HepG2 (cell line): ENCODE measurements around the gene ATP6V0A1. TPM values are rescaled to one million over a fixed set of nuclear protein-coding genes. Genes with fewer than 3 reads are reported as not detected.

Experiments used
- CHD2 ChIP-seq: IDR thresholded peaks from 2 replicates; pipeline ENCODE4 v1.6.1; 2011; ENCODE audit warnings: low read depth, low read length, improper control_type of control experiment
- DPF2 ChIP-seq: sonication (generic); formaldehyde crosslinking; IDR thresholded peaks from 2 replicates; pipeline ENCODE4 v1.4.0; 2020; ENCODE audit warnings: mild to moderate bottlenecking, low read depth, missing genetic modification reagents, borderline replicate concordance
- E2F1 ChIP-seq: sonication (generic); formaldehyde crosslinking; IDR thresholded peaks from 2 replicates; pipeline ENCODE4 v1.5.0; 2020; ENCODE audit warnings: missing genetic modification reagents
- HNF1A ChIP-seq, 2 experiments: sonication (generic) in 1 of 2; formaldehyde crosslinking in 1 of 2; IDR thresholded peaks; 2 replicates each; pipeline versions ENCODE4 v1.4.0 to v1.6.1; 2016 to 2020; ENCODE audit warnings: borderline replicate concordance in 1 of 2, low read depth in 1 of 2, mild to moderate bottlenecking in 1 of 2, missing genetic modification reagents in 1 of 2
- KLF11 ChIP-seq: IDR thresholded peaks from 2 replicates; pipeline ENCODE4 v1.6.1; 2016; ENCODE audit warnings: missing compliant biosample characterization
- NCOA5 ChIP-seq: sonication (generic); formaldehyde crosslinking; IDR thresholded peaks from 2 replicates; pipeline ENCODE4 v1.4.0; 2020; ENCODE audit warnings: missing genetic modification reagents
- PAXIP1 ChIP-seq: sonication (generic); formaldehyde crosslinking; conservative IDR thresholded peaks from 2 replicates; pipeline ENCODE4 v1.4.0; 2020; ENCODE audit warnings: mild to moderate bottlenecking, missing genetic modification reagents, moderate library complexity
- THAP9 ChIP-seq: sonication (generic); formaldehyde crosslinking; IDR thresholded peaks from 2 replicates; pipeline ENCODE4; 2020; ENCODE audit warnings: missing genetic modification reagents, mild to moderate bottlenecking, borderline replicate concordance
- XBP1 ChIP-seq: sonication (generic); formaldehyde crosslinking; IDR thresholded peaks from 2 replicates; pipeline ENCODE4 v1.5.0; 2020; ENCODE audit warnings: missing genetic modification reagents
- ZNF275 ChIP-seq: sonication (generic); formaldehyde crosslinking; IDR thresholded peaks from 2 replicates; pipeline ENCODE4 v1.8.0; 2022; ENCODE audit warnings: missing genetic modification reagents, mild to moderate bottlenecking, inconsistent platforms, borderline replicate concordance
- ZNF343 ChIP-seq: sonication (generic); formaldehyde crosslinking; IDR thresholded peaks from 2 replicates; pipeline ENCODE4 v1.4.0; 2020; ENCODE audit warnings: mild to moderate bottlenecking, missing genetic modification reagents
- ZNF670 ChIP-seq: sonication (generic); formaldehyde crosslinking; IDR thresholded peaks from 2 replicates; pipeline ENCODE4 v1.8.0; 2022; ENCODE audit warnings: mild to moderate bottlenecking, missing genetic modification reagents, borderline replicate concordance
- ZNF672 ChIP-seq: sonication (generic); formaldehyde crosslinking; IDR thresholded peaks from 2 replicates; pipeline ENCODE4 v1.8.1; 2022; ENCODE audit warnings: missing genetic modification reagents
- polyA plus RNA-seq, 8 experiments: library from polyadenylated mRNA; depleted of rRNA in 3 of 8; stranded (reverse) in 7 of 8; unstranded in 1 of 8; fragments of >200 nt; fragmentation: Illumina TruSeq in 4 of 8; extraction: Trizol in 4 of 8; gene quantifications; 2 replicates each; pipeline versions ENCODE4 v1.2.1 to v1.2.3, GENCODE V29; 2011 to 2016; ENCODE audit warnings: low read depth in 4 of 8, missing spikeins in 1 of 8, mixed read lengths in 1 of 8; ENCODE audit not compliant: insufficient read depth in 1 of 8
- total RNA-seq, 5 experiments: library from RNA; depleted of rRNA; stranded (reverse); fragments of >200 nt; fragmentation: Illumina TruSeq; extraction: Trizol; gene quantifications; 2 replicates each; pipeline ENCODE4 v1.2.3, GENCODE V29; 2016; ENCODE audit warnings: low read depth in 1 of 5

Gene ATP6V0A1
- total and polyA plus RNA-seq, 2 of the 13 experiments (the other 11 are each of a cell fraction or from before 2014, with no cell fraction given): 27.9 to 54.1 TPM

GRCh38 chr17:42566883-42567573, 108.3 kb downstream of the ATP6V0A1 start, which contains the start of gene MLX (continued):
- TF ChIP-seq E2F1 (CRISPR knock-in tag) (peak; percentile 74; the same call in 1 of the 2 replicates), ZNF672 (CRISPR knock-in tag) (no peak), ZNF343 (CRISPR knock-in tag) (no peak; the same call in none of the 2 replicates), PAXIP1 (CRISPR knock-in tag) (peak; percentile 88), KLF11 (peak; percentile 18; the same call in 1 of the 2 replicates), DPF2 (CRISPR knock-in tag) (no peak; the same call in 1 of the 2 replicates), HNF1A (IDR thresholded peaks at IDR 0.05; ENCODE audit: low read depth) (no peak), HNF1A (CRISPR knock-in tag; IDR thresholded peaks at IDR 0.05; ENCODE audit: borderline replicate concordance) (peak; percentile 88), CHD2 (peak; percentile 11; the same call in 1 of the 2 replicates), ZNF275 (CRISPR knock-in tag) (no peak), ZNF670 (0 out of 2 replicates have a peak, but pooled peaks have one; percentile 77), NCOA5 (peak; percentile 72; the same call in 1 of the 2 replicates), XBP1 (no peak), THAP9 (CRISPR knock-in tag) (peak; percentile 75; the same call in 1 of the 2 replicates)
